HEK293 (cell line): ENCODE measurements around the gene LCN10.

ENCODE experiments used
- CTCF ChIA-PET: fragments of 350-600 bp; formaldehyde crosslinking; extraction: SDS; loops from one replicate; lab custom pipeline; 2021; ENCODE audit warnings: antibody characterized with exemption; lab: Yijun Ruan, JAX
- POLR2A ChIA-PET: fragments of 300-600 bp; formaldehyde crosslinking; extraction: SDS; loops from one replicate; lab custom pipeline; 2020; ENCODE audit warnings: antibody characterized with exemption, inconsistent platforms; lab: Yijun Ruan, JAX
- H3K27ac ChIP-seq: fragments of 200-500 bp; sonication (Bioruptor generic); 2 replicates; pipeline ENCODE4 v1.5.1; 2014; ENCODE audit warnings: low read depth, low read length, control low read depth, inconsistent platforms; ENCODE audit errors: extremely low read depth
- H3K36me3 ChIP-seq, 2 experiments: fragments of 200-500 bp in 1 of 2; sonication (Bioruptor generic) in 1 of 2; 1 replicate in 1 of 2; 2 replicates in 1 of 2; pipeline ENCODE4 v1.5.1; 2014 to 2017; ENCODE audit warnings: inconsistent platforms in 2 of 2, low read length in 2 of 2; ENCODE audit not compliant: control insufficient read depth in 2 of 2, insufficient read depth in 1 of 2
- H3K4me1 ChIP-seq: fragments of 200-500 bp; sonication (Bioruptor generic); 2 replicates; pipeline ENCODE4 v1.5.1; 2014; ENCODE audit warnings: mild to moderate bottlenecking, low read length, inconsistent platforms; ENCODE audit not compliant: control insufficient read depth, insufficient read depth
- H3K4me3 ChIP-seq: 2 replicates; pipeline ENCODE4 v1.5.1; 2011; ENCODE audit warnings: low read depth, mild to moderate bottlenecking, control low read depth, low read length, moderate library complexity
- H3K9me3 ChIP-seq: fragments of 200-500 bp; sonication (Bioruptor generic); 2 replicates; pipeline ENCODE4 v1.5.1; 2014; ENCODE audit warnings: low read depth, low read length, inconsistent platforms; ENCODE audit not compliant: control insufficient read depth, insufficient read depth
- KLF1 ChIP-seq: fragments of 450-650 bp; formaldehyde crosslinking; IDR thresholded peaks from 2 replicates; pipeline ENCODE4 v1.5.1; 2016; ENCODE audit warnings: missing biosample characterization, missing genetic modification characterization
- RBAK ChIP-seq: fragments of 450-650 bp; formaldehyde crosslinking; IDR thresholded peaks from 2 replicates; pipeline ENCODE4 v1.5.1; 2016; ENCODE audit warnings: missing biosample characterization, missing genetic modification characterization
- SCRT1 ChIP-seq: fragments of 450-650 bp; formaldehyde crosslinking; IDR thresholded peaks from 2 replicates; pipeline ENCODE4 v1.5.1; 2016; ENCODE audit warnings: missing biosample characterization, missing genetic modification characterization, borderline replicate concordance
- SCRT2 ChIP-seq: fragments of 450-650 bp; formaldehyde crosslinking; IDR thresholded peaks from 2 replicates; pipeline ENCODE4 v1.5.1; 2016; ENCODE audit warnings: missing biosample characterization, missing genetic modification characterization
- TRIM28 ChIP-seq: IDR thresholded peaks from 2 replicates; pipeline ENCODE4 v1.6.1; 2011; ENCODE audit warnings: low read length, control low read depth, borderline replicate concordance
- YY2 ChIP-seq: fragments of 450-650 bp; formaldehyde crosslinking; IDR thresholded peaks from 2 replicates; pipeline ENCODE4 v1.5.1; 2016; ENCODE audit warnings: missing biosample characterization, missing genetic modification characterization
- ZBTB8A ChIP-seq: fragments of 450-650 bp; formaldehyde crosslinking; IDR thresholded peaks from 2 replicates; pipeline ENCODE4 v1.5.1; 2016; ENCODE audit warnings: missing biosample characterization, missing genetic modification characterization
- ZFP69B ChIP-seq: fragments of 450-650 bp; formaldehyde crosslinking; IDR thresholded peaks from 2 replicates; pipeline ENCODE4 v1.5.1; 2016; ENCODE audit warnings: missing biosample characterization, missing genetic modification characterization
- ZNF10 ChIP-seq: fragments of 450-650 bp; formaldehyde crosslinking; IDR thresholded peaks from 2 replicates; pipeline ENCODE4 v1.5.1; 2017; ENCODE audit warnings: missing biosample characterization, missing genetic modification characterization
- ZNF19 ChIP-seq: fragments of 450-650 bp; formaldehyde crosslinking; IDR thresholded peaks from 2 replicates; pipeline ENCODE4; 2016; ENCODE audit warnings: missing biosample characterization, missing genetic modification characterization, low read depth
- ZNF2 ChIP-seq: fragments of 450-650 bp; formaldehyde crosslinking; IDR thresholded peaks from 2 replicates; pipeline ENCODE4 v1.5.1; 2016; ENCODE audit warnings: missing biosample characterization, missing genetic modification characterization
- ZNF211 ChIP-seq: fragments of 450-650 bp; formaldehyde crosslinking; IDR thresholded peaks from 2 replicates; pipeline ENCODE4 v1.5.1; 2016; ENCODE audit warnings: low read depth, missing biosample characterization, missing genetic modification characterization
- ZNF23 ChIP-seq: fragments of 450-650 bp; formaldehyde crosslinking; IDR thresholded peaks from 2 replicates; pipeline ENCODE4 v1.5.1; 2016; ENCODE audit warnings: missing biosample characterization, missing genetic modification characterization, borderline replicate concordance
- ZNF266 ChIP-seq: fragments of 450-650 bp; formaldehyde crosslinking; IDR thresholded peaks from 2 replicates; pipeline ENCODE4 v1.5.1; 2016; ENCODE audit warnings: missing biosample characterization, missing genetic modification characterization, low read depth
- ZNF274 ChIP-seq, 2 experiments: fragments of 200-500 bp in 1 of 2; fragments of 450-650 bp in 1 of 2; sonication (Bioruptor generic) in 1 of 2; formaldehyde crosslinking in 1 of 2; IDR thresholded peaks; 2 replicates each; pipeline versions ENCODE4 v1.5.1 to v1.6.1; 2014 to 2016; ENCODE audit warnings: borderline replicate concordance in 1 of 2, inconsistent platforms in 1 of 2, low read length in 1 of 2, missing biosample characterization in 1 of 2, missing genetic modification characterization in 1 of 2
- ZNF292 ChIP-seq: fragments of 450-650 bp; formaldehyde crosslinking; IDR thresholded peaks from 2 replicates; pipeline ENCODE4 v1.5.1; 2016; ENCODE audit warnings: low read depth, missing biosample characterization, missing genetic modification characterization, borderline replicate concordance
- ZNF302 ChIP-seq: fragments of 450-650 bp; formaldehyde crosslinking; IDR thresholded peaks from 2 replicates; pipeline ENCODE4 v1.5.1; 2016; ENCODE audit warnings: missing biosample characterization, missing genetic modification characterization, low read depth
- ZNF560 ChIP-seq: fragments of 450-650 bp; formaldehyde crosslinking; IDR thresholded peaks from 2 replicates; pipeline ENCODE4 v1.5.1; 2017; ENCODE audit warnings: missing biosample characterization, missing genetic modification characterization, borderline replicate concordance
- ZNF629 ChIP-seq: fragments of 450-650 bp; formaldehyde crosslinking; IDR thresholded peaks from 2 replicates; pipeline ENCODE4 v1.5.1; 2017; ENCODE audit warnings: missing biosample characterization, missing genetic modification characterization
- ZNF654 ChIP-seq: fragments of 450-650 bp; formaldehyde crosslinking; IDR thresholded peaks from 2 replicates; pipeline ENCODE4 v1.5.1; 2016; ENCODE audit warnings: low read depth, missing biosample characterization, missing genetic modification characterization
- ZNF658 ChIP-seq: fragments of 450-650 bp; formaldehyde crosslinking; IDR thresholded peaks from 2 replicates; pipeline ENCODE4; 2016; ENCODE audit warnings: missing biosample characterization, missing genetic modification characterization
- ZNF664 ChIP-seq: fragments of 450-650 bp; formaldehyde crosslinking; IDR thresholded peaks from 2 replicates; pipeline ENCODE4 v1.5.1; 2016; ENCODE audit warnings: missing biosample characterization, missing genetic modification characterization
- ZNF670 ChIP-seq: fragments of 450-650 bp; formaldehyde crosslinking; IDR thresholded peaks from 2 replicates; pipeline ENCODE4 v1.5.1; 2016; ENCODE audit warnings: missing biosample characterization, missing genetic modification characterization, low read depth
- ZNF704 ChIP-seq: fragments of 450-650 bp; formaldehyde crosslinking; IDR thresholded peaks from 2 replicates; pipeline ENCODE4 v1.5.1; 2016; ENCODE audit warnings: missing biosample characterization, missing genetic modification characterization
- ZNF830 ChIP-seq: fragments of 450-650 bp; IDR thresholded peaks from 2 replicates; pipeline ENCODE4 v1.5.0; 2018; ENCODE audit warnings: missing biosample characterization, missing genetic modification characterization, low read depth, mild to moderate bottlenecking, moderate library complexity
- ZSCAN5A ChIP-seq: fragments of 450-650 bp; formaldehyde crosslinking; IDR thresholded peaks from 2 replicates; pipeline ENCODE4 v1.5.1; 2016; ENCODE audit warnings: missing biosample characterization, missing genetic modification characterization
- TF ChIP-seq, protein P1 (sequence below): IDR thresholded peaks from 2 replicates; pipeline ENCODE4 v1.6.1; 2011; ENCODE audit warnings: mild to moderate bottlenecking, low read depth, low read length, borderline replicate concordance
- TF ChIP-seq, protein P2 (sequence below): fragments of 450-650 bp; formaldehyde crosslinking; conservative IDR thresholded peaks from 2 replicates; pipeline ENCODE4 v1.5.1; 2016; ENCODE audit warnings: low read depth, missing biosample characterization, missing genetic modification characterization

The LCN10 gene

DNA sequence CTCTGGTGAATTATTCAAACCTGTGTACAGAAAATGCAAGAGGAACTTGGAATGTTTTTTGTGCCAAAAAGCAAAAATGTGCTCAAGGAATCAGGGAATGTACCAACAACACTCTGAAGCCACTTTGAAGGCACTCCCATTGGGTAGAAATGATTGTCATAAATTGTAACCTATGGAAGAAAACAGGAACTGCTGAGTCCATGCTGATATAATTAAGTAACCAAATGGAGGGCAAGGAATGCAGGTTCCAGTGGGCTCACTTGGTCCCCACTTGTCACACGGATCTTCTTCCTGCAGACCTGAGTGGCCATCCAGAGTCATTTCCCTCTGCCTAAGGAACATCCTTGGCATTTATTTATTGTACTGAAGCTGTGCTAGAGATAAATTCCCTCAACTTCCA lies 8.5 kb upstream of the LCN10 start:
- ChIA-PET POLR2A (interaction anchor here (1.1 to 5.1 kb wide), 2 partner anchors 23 to 472 kb away, joined by 3 to 21 read pairs; no protein-coding TSS in a partner anchor), CTCF (interaction anchor here (0.7 to 2.2 kb wide), 3 partner anchors 10 to 283 kb away, joined by 3 to 8 read pairs (median 3); no protein-coding TSS in a partner anchor)
- no peak overlapping the region for H3K27ac ChIP-seq
- H3K9me3 ChIP-seq, result no peaks in the 10 kb centered on the region
- H3K36me3 ChIP-seq, result no peaks in the 10 kb centered on the region
- no peak for TF ChIP-seq ZNF670 (tag by site-specific recombination)
- no peak for TF ChIP-seq ZNF10
- no peak for TF ChIP-seq ZNF830 (tag by site-specific recombination)
- no peak for TF ChIP-seq SCRT1 (tag by site-specific recombination)
- TF ChIP-seq ZNF560, result no peak
- no peak for TF ChIP-seq ZSCAN5A (tag by site-specific recombination)
- no peak for TF ChIP-seq TRIM28
- no peak for TF ChIP-seq ZNF654
- no peak for TF ChIP-seq ZBTB8A (tag by site-specific recombination)
- no peak for TF ChIP-seq ZNF2 (tag by site-specific recombination)
- TF ChIP-seq ZNF664 (tag by site-specific recombination), result no peak
- no peak for TF ChIP-seq ZNF629
- no peak for TF ChIP-seq SCRT2
- TF ChIP-seq ZNF19 (tag by site-specific recombination), result no peak
- no peak for TF ChIP-seq YY2
- no peak for TF ChIP-seq ZNF211 (tag by site-specific recombination)
- TF ChIP-seq ZNF266 (tag by site-specific recombination), result no peak
- TF ChIP-seq ZNF704 (tag by site-specific recombination), result no peak
- no peak for TF ChIP-seq ZNF658 (tag by site-specific recombination)
- TF ChIP-seq ZNF23 (tag by site-specific recombination), result no peak
- no peaks in the 10 kb centered on the region for H3K4me1 ChIP-seq
- H3K4me3 ChIP-seq, result no peak overlapping the region

- H3K36me3 ChIP-seq, result no peaks in the 10 kb centered on the region
- POLR2A ChIA-PET, result interaction anchor here (1.1 to 5.1 kb wide), 2 partner anchors 22 to 473 kb away, joined by 3 to 21 read pairs; no protein-coding TSS in a partner anchor
- H3K27ac ChIP-seq, result no peak overlapping the region
- no peak overlapping the region for H3K4me3 ChIP-seq
- CTCF ChIA-PET, result interaction anchor here (0.6 to 2.2 kb wide), 5 partner anchors 10 to 537 kb away, joined by 3 to 8 read pairs (median 5); no protein-coding TSS in a partner anchor
- H3K4me1 ChIP-seq, result no peaks in the 10 kb centered on the region
- no peaks in the 10 kb centered on the region for H3K9me3 ChIP-seq
- TF ChIP-seq ZNF560, result no peak
- no peak for TF ChIP-seq ZNF658 (tag by site-specific recombination)
- TF ChIP-seq ZNF664 (tag by site-specific recombination), result no peak
- TF ChIP-seq ZNF274 (IDR thresholded peaks at IDR 0.05; ENCODE audit: low read length), result no peak
- TF ChIP-seq ZNF274 (tag by site-specific recombination; IDR thresholded peaks at IDR 0.05; ENCODE audit: borderline replicate concordance), result no peak
- TF ChIP-seq RBAK, result no peak
- no peak for TF ChIP-seq ZNF266 (tag by site-specific recombination)
- no peak for TF ChIP-seq ZNF302 (tag by site-specific recombination)
- no peak for TF ChIP-seq ZFP69B (tag by site-specific recombination)
- TF ChIP-seq KLF1 (tag by site-specific recombination), result no peak
- TF ChIP-seq ZNF10, result no peak
- TF ChIP-seq, protein P1, sequence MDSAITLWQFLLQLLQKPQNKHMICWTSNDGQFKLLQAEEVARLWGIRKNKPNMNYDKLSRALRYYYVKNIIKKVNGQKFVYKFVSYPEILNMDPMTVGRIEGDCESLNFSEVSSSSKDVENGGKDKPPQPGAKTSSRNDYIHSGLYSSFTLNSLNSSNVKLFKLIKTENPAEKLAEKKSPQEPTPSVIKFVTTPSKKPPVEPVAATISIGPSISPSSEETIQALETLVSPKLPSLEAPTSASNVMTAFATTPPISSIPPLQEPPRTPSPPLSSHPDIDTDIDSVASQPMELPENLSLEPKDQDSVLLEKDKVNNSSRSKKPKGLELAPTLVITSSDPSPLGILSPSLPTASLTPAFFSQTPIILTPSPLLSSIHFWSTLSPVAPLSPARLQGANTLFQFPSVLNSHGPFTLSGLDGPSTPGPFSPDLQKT, result no peak
- TF ChIP-seq ZNF292 (tag by site-specific recombination), result no peak
- no peak for TF ChIP-seq ZNF23 (tag by site-specific recombination)
- TF ChIP-seq, protein P2, sequence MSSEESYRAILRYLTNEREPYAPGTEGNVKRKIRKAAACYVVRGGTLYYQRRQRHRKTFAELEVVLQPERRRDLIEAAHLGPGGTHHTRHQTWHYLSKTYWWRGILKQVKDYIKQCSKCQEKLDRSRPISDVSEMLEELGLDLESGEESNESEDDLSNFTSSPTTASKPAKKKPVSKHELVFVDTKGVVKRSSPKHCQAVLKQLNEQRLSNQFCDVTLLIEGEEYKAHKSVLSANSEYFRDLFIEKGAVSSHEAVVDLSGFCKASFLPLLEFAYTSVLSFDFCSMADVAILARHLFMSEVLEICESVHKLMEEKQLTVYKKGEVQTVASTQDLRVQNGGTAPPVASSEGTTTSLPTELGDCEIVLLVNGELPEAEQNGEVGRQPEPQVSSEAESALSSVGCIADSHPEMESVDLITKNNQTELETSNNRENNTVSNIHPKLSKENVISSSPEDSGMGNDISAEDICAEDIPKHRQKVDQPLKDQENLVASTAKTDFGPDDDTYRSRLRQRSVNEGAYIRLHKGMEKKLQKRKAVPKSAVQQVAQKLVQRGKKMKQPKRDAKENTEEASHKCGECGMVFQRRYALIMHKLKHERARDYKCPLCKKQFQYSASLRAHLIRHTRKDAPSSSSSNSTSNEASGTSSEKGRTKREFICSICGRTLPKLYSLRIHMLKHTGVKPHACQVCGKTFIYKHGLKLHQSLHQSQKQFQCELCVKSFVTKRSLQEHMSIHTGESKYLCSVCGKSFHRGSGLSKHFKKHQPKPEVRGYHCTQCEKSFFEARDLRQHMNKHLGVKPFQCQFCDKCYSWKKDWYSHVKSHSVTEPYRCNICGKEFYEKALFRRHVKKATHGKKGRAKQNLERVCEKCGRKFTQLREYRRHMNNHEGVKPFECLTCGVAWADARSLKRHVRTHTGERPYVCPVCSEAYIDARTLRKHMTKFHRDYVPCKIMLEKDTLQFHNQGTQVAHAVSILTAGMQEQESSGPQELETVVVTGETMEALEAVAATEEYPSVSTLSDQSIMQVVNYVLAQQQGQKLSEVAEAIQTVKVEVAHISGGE (tag by site-specific recombination), result no peak
Measured at GRCh38 chr9:136750526-136750925, 7.8 kb upstream of the LCN10 start.
